ENCODE data around the gene GSTM2. TPM values are rescaled to one million over a fixed set of nuclear protein-coding genes. Genes with fewer than 3 reads are reported as not detected.
A peak's percentile ranks its signal among the peaks of the same experiment; 100 is the strongest.

The GSTM2 gene
- total and polyA plus RNA-seq, 2 of the 4 experiments (the other 2 are of a cell fraction), result 10.2 to 85.5 TPM

- Histone ChIP-seq H3K4me2 (ENCODE audit: low read depth, low read length) (no peak overlapping the region), H3K9me3 (ENCODE audit: control insufficient read depth, insufficient read depth, low read length) (no peaks in the 10 kb centered on the region), H3K27ac (ENCODE audit: insufficient read depth, low read length) (no peak overlapping the region), H4K91ac (ENCODE audit: insufficient read depth, low read depth, low read length) (no peak overlapping the region), H3K27me3 (ENCODE audit: control insufficient read depth, insufficient read depth, low read length) (no peaks in the 10 kb centered on the region), H3K4me1 (ENCODE audit: control insufficient read depth, insufficient read depth, low read length) (peaks cover 6% of the 10 kb centered on the region; the same call in 1 of the 2 replicates), H3K56ac (ENCODE audit: extremely low read depth, insufficient read depth, low read length) (no peak overlapping the region), H2BK15ac (ENCODE audit: low read depth, low read length) (no peak overlapping the region), H3K18ac (ENCODE audit: low read depth, low read length) (no peak overlapping the region), H2AK5ac (ENCODE audit: low read depth, low read length) (peak overlapping the region; percentile 77), H3K36me3 (ENCODE audit: control insufficient read depth, insufficient read depth, low read length) (peaks cover 9% of the 10 kb centered on the region; the same call in 1 of the 2 replicates), H4K8ac (ENCODE audit: low read depth in 2 of 2, low read length in 2 of 2) (no peak overlapping the region; a peak in 1 of 4 replicates), H3K79me1 (ENCODE audit: low read depth in 1 of 2, low read length in 2 of 2) (peaks cover 5 to 14% of the 10 kb centered on the region in 2 experiments; a peak in 2 of 4 replicates), H3K9ac (ENCODE audit: low read depth, low read length) (no peak overlapping the region), H2BK120ac (ENCODE audit: low read depth, low read length) (peak overlapping the region; percentile 37; the same call in 1 of the 2 replicates), H3K9me1 (ENCODE audit: insufficient read depth, low read length) (peaks cover 7% of the 10 kb centered on the region), H2BK5ac (ENCODE audit: low read depth, low read length, poor library complexity, severe bottlenecking) (no peak overlapping the region), H4K20me1 (ENCODE audit: insufficient read depth, low read length) (no peaks in the 10 kb centered on the region), H3K4me3 (ENCODE audit: insufficient read depth, low read depth, low read length) (no peak overlapping the region), H3K23ac (ENCODE audit: low read depth, low read length) (no peak overlapping the region), H2BK20ac (ENCODE audit: low read depth, low read length) (peak overlapping the region; percentile 32; the same call in 1 of the 2 replicates), H2AK9ac (replicated peaks; ENCODE audit: low read depth, low read length, poor library complexity) (no peak overlapping the region), H2AFZ (replicated peaks; ENCODE audit: low read length, poor library complexity) (no peak overlapping the region), H3K4ac (ENCODE audit: low read depth, low read length) (0 out of 2 replicates have a peak overlapping the region, but pooled peaks have one; percentile 53), H3K14ac (replicated peaks; ENCODE audit: low read depth, low read length) (no peak overlapping the region), H4K5ac (ENCODE audit: low read depth, low read length) (no peak overlapping the region)
- ATAC-seq (ENCODE audit: low read depth), result no peak
- TF ChIP-seq POLR2A (IDR thresholded peaks at IDR 0.05; ENCODE audit: low read depth, low read length), result no peak
- TF ChIP-seq CEBPB (IDR thresholded peaks at IDR 0.05; ENCODE audit: low read depth, low read length), result no peak
- no peak for TF ChIP-seq CTCF (conservative IDR thresholded peaks at IDR 0.05; ENCODE audit: low read depth, low read length)
- no peak for TF ChIP-seq MAZ (IDR thresholded peaks at IDR 0.05; ENCODE audit: borderline replicate concordance, low read depth, low read length)
- TF ChIP-seq ELK1 (IDR thresholded peaks at IDR 0.05; ENCODE audit: borderline replicate concordance, low read depth, low read length), result no peak
- no peak for TF ChIP-seq RCOR1 (IDR thresholded peaks at IDR 0.05; ENCODE audit: insufficient replicate concordance, low read length)
- no peak for TF ChIP-seq SMC3 (IDR thresholded peaks at IDR 0.05; ENCODE audit: low read depth, low read length)
- TF ChIP-seq CHD1 (IDR thresholded peaks at IDR 0.05; ENCODE audit: low read depth, low read length), result no peak
- TF ChIP-seq FOS (IDR thresholded peaks at IDR 0.05; ENCODE audit: low read depth, low read length), result no peak
- TF ChIP-seq RAD21 (IDR thresholded peaks at IDR 0.05; ENCODE audit: low read length), result no peak
- no peak for TF ChIP-seq MAFK (IDR thresholded peaks at IDR 0.05; ENCODE audit: low read depth, low read length)
- no peak for TF ChIP-seq RFX5 (IDR thresholded peaks at IDR 0.05; ENCODE audit: low read depth, low read length)
- no peak for TF ChIP-seq BHLHE40 (IDR thresholded peaks at IDR 0.05; ENCODE audit: low read depth, low read length)
- no peak for TF ChIP-seq USF2 (IDR thresholded peaks at IDR 0.05; ENCODE audit: low read depth, low read length)
- TF ChIP-seq MXI1 (IDR thresholded peaks at IDR 0.05; ENCODE audit: borderline replicate concordance, low read depth, low read length), result no peak
- no peak for TF ChIP-seq NFE2L2 (IDR thresholded peaks at IDR 0.05; ENCODE audit: low read depth, low read length)
- DNase-seq, result no peak
- BruUV-seq (replicated peaks), result no TSS peak
- no CpG with 5 or more reads among the region's 1 CpG for WGBS, 2 experiments (ENCODE audit: extremely low coverage in 2 of 2, insufficient read length in 1 of 2)
- dilution Hi-C loops (cut with HindIII; ENCODE audit: low sequenced_read_pairs, unreplicated experiment) (no loop called here), in situ Hi-C loops (cut with MboI; ENCODE audit: low sequenced_read_pairs) (no loop called here), intact Hi-C loops (cut with micrococcal nuclease) (no loop called here)
- POLR2A ChIA-PET (ENCODE audit: unreplicated experiment), result no interaction called here
- CTCF ChIA-PET, result no interaction called here
Measured at GRCh38 chr1:109664671-109665070, 3.2 kb upstream of the GSTM2 start.
